AG04449 (cell line): ENCODE results near the gene FLT1.
A peak's percentile ranks its signal among the peaks of the same experiment; 100 is the strongest.

ENCODE experiments used
- CTCF ChIA-PET: fragments of 350-600 bp; formaldehyde crosslinking; extraction: SDS; loops from one replicate; lab custom pipeline; 2021; ENCODE audit warnings: antibody characterized with exemption; lab: Yijun Ruan, JAX
- POLR2A ChIA-PET: fragments of 400-600, 350-600 bp; formaldehyde crosslinking; extraction: SDS; loops from one replicate; lab custom pipeline; 2020; ENCODE audit warnings: antibody characterized with exemption, inconsistent platforms; lab: Yijun Ruan, JAX
- DNase-seq: peaks from one replicate; pipeline ENCODE4 v3.0.0-alpha.2; 2010; ENCODE audit warnings: low read depth, low spot score
- H3K4me3 ChIP-seq: 2 replicates; pipeline ENCODE4 v1.5.1; 2011; ENCODE audit warnings: low read depth, mild to moderate bottlenecking, control low read depth, low read length
- CTCF ChIP-seq: IDR thresholded peaks from one replicate; pipeline ENCODE4 v1.5.1; 2011; ENCODE audit warnings: mild to moderate bottlenecking, moderate library complexity, low read length, control low read depth, inconsistent platforms; ENCODE audit not compliant: insufficient read depth; ENCODE audit errors: missing control alignments

Gene FLT1

DNA sequence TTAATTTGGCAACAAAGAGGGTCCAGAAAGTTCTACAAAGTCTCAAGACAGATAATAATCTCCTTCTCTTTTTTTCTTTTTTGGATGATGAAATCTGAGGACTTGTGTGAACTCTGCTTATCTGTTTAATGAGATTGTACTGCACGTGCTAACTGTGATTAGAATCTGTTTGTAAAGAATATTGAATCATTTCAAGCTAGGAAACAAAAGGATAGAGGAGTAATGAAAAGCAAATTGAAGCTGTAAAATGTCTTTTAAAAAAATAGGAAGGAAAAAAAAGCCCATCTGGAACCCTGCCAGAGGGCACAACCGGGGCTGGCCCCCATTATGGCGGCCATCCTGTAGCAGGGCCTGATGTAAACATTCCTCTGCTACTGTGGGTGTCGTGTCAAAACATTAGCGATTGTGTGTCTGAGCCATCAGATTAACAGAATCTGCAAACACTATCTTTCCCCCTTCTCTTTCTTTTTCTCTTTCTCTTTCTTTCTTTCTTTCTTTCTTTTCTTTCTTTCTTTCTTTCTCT is 83.0 kb downstream of the FLT1 start:
- no peak overlapping the region for H3K4me3 ChIP-seq
- DNase-seq: no peak
- POLR2A ChIA-PET: no interaction called here
- TF ChIP-seq CTCF: no peak
- CTCF ChIA-PET: no interaction called here

GRCh38 chr13:28410096-28410495 is 84.8 kb downstream of the FLT1 start:
- H3K4me3 ChIP-seq: no peak overlapping the region
- ChIA-PET POLR2A (no interaction called here), CTCF (no interaction called here)
- DNase-seq: no peak
- no peak for TF ChIP-seq CTCF

GRCh38 chr13:28409648-28410047 is 85.3 kb downstream of the FLT1 start:
- DNase-seq: peak; percentile 38
- POLR2A ChIA-PET: no interaction called here
- no peak overlapping the region for H3K4me3 ChIP-seq
- CTCF ChIA-PET: no interaction called here
- TF ChIP-seq CTCF: no peak

- POLR2A ChIA-PET: no interaction called here
- no peak for TF ChIP-seq CTCF
- H3K4me3 ChIP-seq: no peak overlapping the region
- DNase-seq: no peak
- CTCF ChIA-PET: no interaction called here
Observed at GRCh38 chr13:28408863-28409262, 86.1 kb downstream of the FLT1 start.

- POLR2A ChIA-PET: no interaction called here
Observed at GRCh38 chr13:28408235-28408848, 86.6 kb downstream of the FLT1 start.

DNA sequence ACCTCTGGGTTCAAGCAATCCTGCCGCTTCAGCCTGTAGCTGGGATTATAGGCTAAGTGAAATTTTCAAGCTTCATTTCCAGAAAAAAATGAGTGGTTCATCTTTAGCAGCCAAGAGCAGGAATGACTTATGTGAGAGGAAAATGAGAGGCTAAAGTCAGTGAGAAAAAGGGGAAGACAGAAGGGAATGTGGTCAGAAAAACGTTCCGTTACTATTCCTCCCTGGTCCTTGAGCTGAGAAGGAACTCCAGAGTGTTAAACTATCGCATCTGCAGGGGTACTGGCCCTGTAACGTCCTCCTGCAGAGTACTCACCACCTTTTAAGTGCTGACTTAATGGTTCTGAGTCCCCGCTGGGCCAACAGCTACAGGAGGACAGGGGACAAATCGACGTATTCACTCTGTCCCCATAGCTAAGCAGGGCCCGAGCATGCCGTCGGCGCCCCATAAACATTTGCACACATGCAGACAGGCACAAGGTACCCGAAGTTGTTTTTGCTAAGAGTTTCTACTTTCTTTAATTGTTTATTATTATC is 88.1 kb downstream of the FLT1 start:
- no peak overlapping the region for H3K4me3 ChIP-seq
- ChIA-PET POLR2A (no interaction called here), CTCF (no interaction called here)
- TF ChIP-seq CTCF: no peak
- no peak for DNase-seq

More at GRCh38 chr13:28408235-28408848, 86.6 kb downstream of the FLT1 start:
- no peak overlapping the region for H3K4me3 ChIP-seq
- CTCF ChIA-PET: no interaction called here
- no peak for TF ChIP-seq CTCF
- no peak for DNase-seq
